Stimulated activated CD8-positive, alpha-beta memory T cell treated with anti-CD3 and anti-CD28 coated beads, Interleukin-4, amount 100 ng/mL, for 24 hours (primary cell): ENCODE measurements around the gene CIT.

Source experiments
- DNase-seq: peaks from one replicate; pipeline ENCODE4 v3.0.0-alpha.2; 2020; ENCODE audit warnings: low read depth

CIT gene

DNA sequence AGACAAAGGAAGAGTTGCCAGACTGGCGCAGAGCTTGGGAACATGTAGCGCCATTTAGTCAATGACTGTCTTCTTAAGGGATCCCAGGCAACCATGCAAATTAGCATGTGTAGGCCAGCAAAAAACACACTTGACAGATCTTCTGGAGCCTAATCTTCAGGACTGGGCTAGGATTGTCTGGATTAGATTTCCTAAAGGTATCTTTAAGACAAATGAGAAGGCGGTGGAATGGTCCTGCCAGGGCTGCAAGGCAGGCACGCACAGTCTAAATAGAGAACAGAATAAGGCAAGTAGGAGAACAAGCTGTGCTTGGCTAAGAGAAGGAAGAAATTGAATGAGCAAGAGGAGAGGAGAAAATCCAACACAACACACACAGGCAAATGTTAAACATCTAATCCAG is 80.0 kb downstream of the CIT start:
- no peak for DNase-seq

DNA sequence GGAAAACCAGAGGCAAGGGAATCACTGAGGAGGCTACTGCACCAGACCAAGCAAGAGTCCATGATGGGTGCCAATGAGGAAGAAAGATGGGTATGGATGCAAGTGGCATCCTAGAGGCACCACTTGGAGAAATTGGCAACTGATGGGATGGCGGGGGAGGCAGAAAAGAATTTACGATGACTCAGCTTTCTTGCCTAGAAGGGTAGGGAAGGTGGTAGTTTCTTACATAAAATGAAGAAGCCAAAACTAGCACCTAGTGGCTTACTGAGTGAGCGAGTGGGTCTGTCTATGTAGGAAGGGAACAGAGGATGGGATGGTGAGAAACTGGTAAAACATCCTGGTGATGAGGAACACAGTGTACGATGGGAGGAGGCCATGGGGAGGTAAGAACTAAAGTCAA is 80.8 kb downstream of the CIT start:
- DNase-seq = no peak

DNA sequence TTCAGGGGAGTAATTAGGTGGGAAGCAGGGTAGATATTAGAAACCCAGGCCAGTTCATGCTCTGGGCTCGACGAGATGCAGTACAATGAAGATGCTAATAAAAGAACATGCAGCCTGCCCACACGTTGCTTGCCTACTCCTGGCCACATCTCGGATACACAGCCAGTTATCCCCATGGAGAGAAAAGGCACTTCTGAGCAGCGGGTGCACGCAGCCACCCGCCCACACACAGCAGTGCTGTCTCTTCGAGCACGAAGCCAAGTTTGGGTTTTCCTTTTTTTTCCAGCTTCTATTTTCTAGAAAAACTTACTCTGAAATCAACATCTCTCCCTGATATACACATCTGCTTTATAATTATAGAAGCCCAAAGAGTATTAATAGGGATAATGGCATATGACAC is 85.7 kb downstream of the CIT start:
- DNase-seq = no peak

DNA sequence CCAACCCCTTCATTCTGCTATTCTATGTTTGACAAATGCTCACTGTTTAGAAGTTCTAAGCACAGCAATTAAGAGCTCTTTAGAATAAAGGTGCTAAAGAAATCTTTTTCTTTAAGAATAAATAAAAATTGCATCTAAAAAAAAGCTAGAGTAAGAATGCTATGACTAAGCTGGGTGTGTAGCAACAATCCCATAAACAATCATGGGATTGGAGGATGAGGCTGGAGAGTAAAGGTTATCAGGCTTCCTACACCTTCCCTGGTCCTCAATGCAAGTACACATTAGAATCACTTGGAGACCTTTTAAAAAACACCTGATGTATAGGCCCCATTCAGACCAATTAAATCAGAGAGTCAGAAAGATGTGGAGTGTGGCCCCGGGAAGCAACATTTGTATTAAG is 88.3 kb downstream of the CIT start:
- no peak for DNase-seq

DNA sequence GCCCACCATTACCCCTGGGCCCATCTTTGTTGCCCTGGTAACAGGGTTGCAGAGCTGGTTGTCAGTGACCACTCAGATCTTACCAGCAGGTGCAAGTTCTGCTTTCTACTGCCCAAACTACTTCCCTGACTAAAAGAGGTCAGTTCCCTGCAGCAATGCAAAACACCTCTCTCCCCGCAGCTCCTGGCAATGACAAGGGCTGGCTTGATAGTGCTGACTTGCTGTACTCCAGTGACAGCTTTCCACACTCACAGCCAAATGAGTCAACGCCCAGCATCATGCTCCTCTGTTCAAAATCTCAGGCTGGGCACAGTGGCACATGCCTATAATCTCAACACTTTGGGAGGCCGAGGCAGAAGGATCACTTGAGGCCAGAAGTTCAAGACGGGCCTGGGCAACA is 90.6 kb downstream of the CIT start:
- no peak for DNase-seq

DNA sequence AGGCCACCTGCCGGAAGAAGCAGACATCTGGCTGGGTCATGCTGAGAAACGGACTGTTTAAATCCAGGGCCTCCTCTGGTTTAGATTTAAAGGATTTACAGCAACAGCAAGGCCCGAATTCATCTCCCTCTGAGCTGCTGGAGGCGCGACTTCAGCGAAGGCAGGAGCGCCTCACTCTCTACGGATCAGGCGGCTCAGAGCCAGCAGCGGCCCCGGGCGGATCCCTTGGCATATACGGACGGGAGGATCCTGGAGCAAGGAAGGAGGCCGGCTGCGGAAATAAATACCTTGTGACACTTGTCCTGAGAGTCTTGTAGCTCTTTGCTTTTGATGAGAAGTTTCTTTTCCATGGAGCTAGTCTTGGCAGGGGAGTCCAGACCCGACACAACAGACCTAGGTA is 92.4 kb downstream of the CIT start:
- DNase-seq = no peak

DNA sequence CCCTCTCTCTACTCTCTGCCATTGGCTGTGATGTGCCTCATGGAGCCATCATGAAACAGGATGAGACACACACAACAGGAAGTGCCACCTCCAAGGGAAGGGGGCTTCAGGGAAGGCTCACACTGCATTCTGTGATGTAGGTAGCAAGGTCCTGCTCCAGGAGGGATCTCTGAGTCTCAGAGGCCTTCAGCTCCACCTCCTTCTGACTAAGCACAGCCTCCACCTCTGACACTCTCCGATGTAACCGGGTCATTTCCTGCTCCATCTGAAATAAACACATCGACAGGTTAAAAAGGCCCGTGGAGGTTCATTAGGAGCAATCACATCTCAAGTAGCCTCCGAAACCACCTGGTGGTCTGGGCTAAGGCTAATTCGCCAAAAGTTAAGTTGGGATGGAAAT is 93.3 kb downstream of the CIT start:
- DNase-seq = no peak

DNA sequence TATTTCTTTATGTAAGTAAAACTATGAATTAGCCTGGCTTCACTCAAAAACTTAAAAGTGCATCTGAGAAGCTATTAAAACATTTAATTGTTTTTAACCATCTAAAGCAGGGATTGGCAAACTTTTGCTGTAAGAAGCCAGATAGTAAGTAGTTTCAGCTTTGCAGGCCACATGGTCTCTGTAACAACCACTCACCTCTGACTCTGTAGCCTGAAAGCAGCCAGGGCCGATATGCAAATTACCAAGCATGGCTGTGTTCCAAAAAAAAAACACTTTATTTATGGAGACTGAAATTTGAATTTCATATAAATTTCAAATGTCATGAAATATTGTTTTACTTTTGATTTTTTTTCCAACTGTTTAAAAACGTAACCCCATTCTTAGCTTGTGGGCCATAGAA is 95.3 kb downstream of the CIT start:
- no peak for DNase-seq

DNA sequence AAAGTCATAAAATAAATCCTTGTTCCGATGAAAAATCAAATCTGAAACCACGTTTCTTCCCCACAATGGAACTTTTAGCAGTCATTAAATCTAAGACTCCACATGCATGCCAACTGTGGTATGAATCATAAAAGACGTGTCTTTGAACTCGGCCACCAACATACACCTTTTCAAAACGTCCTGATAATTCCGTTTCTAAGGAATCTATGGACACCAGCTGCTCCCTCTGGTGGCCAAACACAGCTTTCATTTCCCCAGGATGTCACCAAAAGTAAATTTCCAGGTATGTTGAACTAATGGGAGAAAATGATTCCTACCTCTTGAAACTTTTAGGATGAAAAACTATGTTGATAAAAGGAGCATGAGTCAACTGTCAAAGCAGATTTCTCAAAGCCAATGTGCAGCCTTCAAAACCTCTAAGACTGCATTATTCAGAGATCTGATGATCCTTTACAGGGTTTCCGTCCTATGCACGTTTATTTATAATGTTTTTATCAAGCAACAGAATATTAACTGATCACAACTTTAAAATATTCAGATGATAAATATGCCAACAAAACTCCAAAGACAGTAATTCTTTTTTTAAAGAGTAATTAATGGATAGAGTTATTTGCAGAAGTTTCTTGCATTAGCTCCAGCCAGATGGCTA is 96.2 kb downstream of the CIT start:
- DNase-seq = no peak

DNA sequence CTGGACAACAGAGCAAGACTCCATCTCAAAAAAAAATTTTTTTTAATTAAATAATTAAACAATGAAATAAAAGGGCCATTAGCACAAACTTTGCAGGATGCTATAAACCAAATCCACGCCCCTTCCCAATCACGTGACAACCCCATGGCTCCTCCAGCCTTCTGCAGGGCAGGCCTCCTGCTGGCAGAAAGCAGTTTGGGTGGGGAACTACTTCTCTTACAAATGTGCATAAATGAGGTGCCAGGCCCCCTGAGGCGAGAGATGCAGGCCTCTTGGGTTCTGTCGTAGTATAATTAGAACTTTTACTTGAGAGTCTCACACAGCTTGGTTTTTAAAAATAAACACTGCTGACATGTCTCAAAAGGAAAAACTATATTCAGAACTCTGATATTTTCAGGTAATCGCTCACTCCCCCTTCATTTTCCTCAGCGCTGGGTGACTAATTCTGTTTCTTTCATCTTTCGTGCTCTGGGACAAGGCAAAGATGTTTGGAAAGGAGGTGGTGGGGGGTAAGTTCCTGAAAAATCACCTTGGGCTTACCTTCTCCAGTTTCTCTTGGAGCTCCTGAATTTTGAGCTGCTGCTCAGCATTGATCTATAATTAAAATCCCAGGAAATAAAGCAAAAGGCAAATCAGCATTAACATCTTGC is 101.7 kb downstream of the CIT start:
- DNase-seq = no peak

DNA sequence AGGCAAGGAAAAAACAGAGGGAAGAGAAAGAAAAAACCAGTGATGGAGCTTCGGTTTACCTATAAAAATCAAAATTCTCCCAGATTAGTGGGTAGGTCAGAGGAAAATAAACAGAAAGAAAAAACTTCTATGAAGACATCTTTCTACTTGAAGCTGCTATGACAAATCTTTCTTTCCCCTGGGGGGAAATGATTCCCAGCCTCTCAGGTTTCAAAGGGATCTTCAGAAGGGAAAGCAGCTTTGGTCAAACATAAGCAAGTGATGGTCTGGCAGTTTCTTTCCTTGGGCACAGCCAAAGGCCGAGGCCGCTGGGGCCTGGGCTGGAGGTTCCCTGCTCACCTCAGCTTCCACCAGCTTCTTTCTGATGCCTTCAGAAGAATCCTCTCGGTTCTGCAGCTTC is 104.7 kb downstream of the CIT start:
- DNase-seq = no peak

DNA sequence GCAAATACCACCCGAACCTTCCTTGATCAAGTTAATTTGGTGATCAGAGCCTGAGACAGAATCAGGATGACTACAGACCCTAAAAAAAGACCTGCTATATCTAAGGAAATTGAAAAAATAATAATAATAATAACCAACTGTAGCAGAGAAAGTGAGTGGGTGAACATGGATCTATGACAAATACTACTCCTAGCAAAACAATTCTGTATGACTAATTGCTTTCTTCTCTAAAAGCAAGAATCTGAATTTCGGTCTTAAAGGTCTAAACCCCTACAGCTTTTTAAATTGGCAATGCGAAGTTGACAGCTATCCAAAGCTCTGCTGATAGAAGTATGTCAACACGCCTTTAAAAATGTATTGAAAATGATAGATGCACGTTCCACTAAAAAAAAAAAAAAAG is 107.0 kb downstream of the CIT start:
- DNase-seq = no peak

DNA sequence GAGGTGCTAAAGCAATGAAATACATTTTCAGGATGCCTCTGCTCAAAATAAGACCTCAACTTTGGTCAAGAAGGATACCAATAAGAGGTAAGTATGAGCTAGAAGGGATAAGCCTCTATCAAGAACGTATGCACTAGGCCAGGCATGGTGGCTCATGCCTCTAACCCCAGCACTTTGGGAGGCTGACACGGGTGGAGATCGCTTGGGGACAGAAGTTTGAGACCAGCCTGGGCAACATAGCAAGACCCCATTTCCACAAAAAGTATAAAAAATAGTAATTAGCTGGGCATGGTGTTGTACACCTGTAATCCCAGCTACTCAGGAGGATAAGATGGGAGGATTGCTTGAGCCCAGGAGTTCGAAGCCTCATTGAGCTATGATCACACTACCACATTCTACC is 114.5 kb downstream of the CIT start:
- no peak for DNase-seq

DNA sequence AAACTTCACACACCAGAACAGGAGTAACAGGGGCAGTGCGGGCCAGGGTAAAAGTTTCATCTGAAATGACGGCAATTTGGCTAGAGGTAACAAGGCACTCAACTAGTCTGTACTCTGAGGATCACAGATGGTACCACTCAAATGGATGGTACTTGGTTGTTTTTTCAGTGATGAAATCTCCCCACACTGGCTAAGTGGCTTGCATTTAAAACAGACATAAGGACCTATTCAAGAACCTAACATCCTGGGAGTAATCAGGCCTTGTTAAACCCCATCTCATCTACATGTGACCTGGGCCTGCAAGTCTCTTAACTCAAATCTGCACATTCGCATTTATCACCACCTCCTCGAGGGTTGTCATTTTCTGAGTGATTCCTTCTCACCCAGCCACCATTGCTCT is 118.4 kb downstream of the CIT start:
- DNase-seq = no peak

DNA sequence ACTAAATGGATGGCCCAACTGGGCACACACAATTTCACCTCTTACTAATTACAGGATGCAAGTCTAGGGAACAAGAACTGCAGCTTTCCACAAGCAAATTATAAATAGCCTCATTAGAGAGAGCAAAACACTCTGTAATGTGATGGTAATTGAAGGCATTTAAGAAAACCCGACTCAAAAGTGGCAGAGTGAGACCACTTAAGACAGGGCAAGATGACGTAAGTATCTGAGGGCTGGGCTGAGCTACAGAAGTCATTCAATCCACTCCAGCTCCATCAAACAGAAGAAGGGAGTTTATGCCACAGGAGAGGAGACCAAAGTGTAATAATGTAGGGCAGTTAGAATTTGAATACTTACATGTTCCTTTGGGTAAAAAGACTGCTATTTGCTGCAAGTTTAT is 118.9 kb downstream of the CIT start:
- DNase-seq = no peak

DNA sequence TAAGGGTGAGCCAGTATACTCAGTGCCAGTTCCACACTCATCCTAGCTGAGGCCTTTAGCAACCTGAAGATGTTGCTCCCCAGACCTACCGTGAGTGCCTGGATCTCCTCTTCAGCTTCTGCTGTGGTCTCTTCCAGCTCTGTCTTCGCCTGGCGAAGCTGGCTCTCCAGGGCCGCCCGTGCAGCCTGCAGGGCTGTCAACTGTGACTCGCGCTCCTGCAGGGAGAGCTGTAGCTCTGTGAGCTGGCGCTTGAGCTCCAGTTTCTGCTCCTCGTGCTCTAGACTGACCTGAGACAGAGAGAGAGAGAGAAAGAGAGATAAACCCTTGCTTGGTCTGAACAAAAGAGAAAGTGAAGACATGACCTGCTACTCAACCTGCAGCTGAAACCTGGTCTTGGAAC is 125.2 kb downstream of the CIT start:
- DNase-seq = no peak

DNA sequence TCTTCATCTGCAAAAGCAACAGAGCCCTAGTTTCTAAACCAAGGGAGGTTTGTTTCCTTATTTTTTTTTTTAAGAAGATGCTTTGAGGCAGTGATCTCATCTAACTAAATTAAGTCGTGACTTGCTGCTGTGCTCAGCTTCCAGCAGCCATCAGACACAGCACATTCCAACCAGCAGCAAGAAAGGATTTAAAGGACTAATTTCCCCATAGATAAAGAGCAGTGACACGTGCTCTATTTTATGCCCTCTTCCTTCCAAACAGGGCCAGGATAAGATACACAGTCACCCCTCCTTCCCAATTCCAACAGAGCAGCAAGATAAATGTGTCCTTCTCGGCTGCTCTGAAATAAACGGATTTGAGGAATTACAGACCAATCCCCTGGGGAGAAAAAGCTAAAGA is 127.5 kb downstream of the CIT start:
- DNase-seq = no peak

DNA sequence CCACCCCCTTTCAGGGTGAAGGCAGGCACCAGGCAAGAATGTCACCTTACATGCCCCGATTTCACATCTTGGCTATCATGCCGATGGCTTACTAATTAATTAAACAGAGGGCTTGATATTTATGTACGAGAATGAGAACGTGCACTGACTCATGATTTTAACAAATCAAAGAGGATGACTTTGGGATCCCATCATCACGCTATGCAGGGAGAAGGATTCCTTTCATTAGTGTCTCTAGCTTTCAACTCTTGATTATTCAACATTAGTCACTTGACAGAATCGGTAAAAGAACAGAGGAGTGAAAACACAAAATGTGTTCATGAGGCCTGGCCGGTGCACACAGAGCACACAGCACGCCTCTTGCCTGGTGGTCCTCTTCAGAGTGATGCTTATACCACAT is 128.6 kb downstream of the CIT start:
- DNase-seq = no peak

DNA sequence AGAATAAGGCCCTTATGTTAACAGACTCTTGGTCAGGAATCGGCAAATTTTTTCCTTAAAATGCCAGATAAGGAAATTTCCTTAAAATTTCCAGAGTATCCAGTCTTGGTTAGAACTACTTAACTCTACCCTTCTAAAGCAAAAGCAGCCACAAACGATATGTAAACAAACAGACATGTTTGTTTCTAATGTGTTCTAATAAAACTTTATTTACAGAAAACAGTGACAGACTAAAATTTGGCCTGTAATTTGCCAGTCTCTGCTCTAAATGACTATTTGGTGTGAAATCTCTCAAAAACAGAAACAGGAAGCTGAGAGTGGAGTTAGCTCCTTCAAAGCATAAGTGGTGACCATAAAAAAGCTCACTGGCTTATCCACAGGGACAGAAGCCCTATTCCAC is 131.0 kb downstream of the CIT start:
- no peak for DNase-seq

DNA sequence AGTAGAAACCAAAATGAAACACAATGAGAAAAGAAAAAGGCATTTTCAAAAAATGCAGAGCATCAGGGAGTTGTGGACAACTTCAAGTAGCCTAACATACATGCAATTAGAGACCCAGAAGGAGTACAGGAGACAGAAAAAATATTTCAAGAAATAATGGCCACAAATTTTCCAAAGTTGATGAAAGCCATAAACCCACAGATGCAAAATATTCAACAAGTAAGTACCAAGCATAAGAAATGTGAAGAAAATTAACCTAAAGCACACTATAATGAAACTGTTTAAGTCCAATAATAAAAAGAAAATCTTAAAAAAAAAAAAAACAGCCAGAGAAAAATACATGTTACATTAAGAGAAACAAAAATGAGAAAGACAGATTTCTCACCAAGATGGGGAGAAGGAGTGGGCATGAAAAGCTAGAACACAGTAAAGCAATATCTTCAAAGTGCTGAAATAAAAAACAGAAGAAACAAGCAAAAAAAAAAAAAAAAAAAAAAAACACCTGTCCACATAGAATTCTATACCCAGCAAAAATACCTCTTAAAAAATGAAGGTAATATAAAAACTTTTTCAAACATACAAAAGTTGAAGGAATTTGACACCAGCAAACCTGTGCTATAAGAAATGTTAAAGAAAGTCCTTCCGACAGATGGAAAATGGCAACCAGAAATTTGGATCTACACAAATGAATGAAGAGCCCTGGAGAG is 132.1 kb downstream of the CIT start:
- DNase-seq = no peak

DNA sequence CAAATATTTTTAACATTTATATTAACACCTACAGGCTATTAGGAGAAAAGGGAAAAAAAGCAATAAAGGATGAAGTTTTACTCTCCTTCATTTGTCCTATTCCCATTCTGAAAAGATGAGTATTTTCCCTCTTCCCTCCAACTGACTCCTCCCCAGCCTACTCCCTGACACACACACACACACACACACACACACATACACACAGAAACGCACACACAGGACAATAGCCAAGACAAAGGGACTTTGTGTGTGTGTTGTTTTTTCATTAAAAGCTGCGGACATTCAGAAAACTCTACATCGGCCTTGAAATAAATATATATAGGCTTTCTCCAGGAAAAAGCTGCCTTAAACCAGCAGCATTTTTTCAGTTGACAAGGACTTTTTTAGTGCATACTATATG is 134.4 kb downstream of the CIT start:
- DNase-seq = no peak

DNA sequence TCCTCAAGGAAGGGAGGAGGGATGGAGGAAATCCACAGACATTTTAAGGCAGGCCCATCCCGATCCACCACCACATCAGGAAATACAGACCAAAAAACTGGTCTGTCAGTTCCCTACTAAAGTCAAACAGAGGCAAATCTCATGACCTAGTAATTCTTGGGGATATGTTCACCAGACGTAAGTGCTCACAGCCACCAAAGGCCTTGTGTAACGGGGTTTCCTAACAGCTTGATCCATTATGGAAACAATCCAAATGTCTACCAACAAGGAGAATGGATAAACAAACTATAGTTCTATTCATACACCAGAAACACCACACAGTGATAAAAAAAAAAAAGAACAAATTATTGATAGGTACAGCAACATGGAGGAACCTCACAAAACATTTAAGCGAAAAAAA is 136.3 kb downstream of the CIT start:
- no peak for DNase-seq

DNA sequence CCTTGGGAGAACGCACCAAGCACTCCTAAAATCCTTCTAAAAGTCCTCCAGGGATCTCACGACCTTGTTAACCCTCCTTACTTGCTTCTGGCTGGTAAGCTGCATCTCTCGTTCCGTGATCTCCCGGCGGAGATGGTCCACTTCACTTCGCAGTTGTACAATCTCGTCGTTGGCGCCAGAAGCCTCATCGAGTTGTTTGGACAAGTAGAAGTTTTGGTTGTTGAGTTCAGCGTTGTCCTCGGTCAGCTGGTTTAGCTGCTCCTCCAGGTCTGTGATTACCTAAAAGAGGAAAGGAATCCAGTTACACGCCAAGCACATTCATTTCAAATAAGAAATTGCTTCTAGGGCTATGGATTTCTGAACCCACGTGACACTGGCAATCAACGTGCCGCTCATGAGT is 142.0 kb downstream of the CIT start:
- DNase-seq = no peak

DNA sequence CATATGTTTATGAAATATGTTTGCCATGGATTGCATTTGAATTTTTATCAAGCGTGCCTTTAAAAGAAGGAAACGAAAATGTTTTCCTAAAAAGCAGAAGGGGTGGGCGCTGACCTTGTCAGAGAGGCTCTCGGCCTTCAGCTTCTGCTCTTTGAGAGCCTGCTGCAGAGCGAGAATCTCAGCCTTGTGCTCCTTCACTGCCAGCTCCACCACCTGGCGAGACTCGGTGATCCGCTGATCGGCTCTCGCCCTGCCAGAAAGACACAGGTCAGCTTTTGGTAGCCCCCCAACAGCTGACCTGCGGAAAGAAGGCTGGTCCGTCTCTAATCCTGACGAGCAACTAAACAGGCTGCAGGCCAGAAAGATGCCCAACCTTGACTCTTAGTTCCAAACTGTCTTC is 146.7 kb downstream of the CIT start:
- no peak for DNase-seq
